HUES48 (cell line): ENCODE results near the gene MYO5B.

ENCODE experiments used
- H3K27ac ChIP-seq: one replicate; pipeline ENCODE4 v1.7.0; 2013; ENCODE audit warnings: low read depth, low read length, inconsistent platforms
- H3K27me3 ChIP-seq: 2 replicates; pipeline ENCODE4 v1.6.1; 2013; ENCODE audit warnings: mild to moderate bottlenecking, low read length; ENCODE audit not compliant: control insufficient read depth, insufficient read depth
- H3K36me3 ChIP-seq: 2 replicates; pipeline ENCODE4 v1.6.1; 2013; ENCODE audit warnings: low read length; ENCODE audit not compliant: control insufficient read depth, insufficient read depth
- H3K4me1 ChIP-seq: 2 replicates; pipeline ENCODE4 v1.6.1; 2013; ENCODE audit warnings: mild to moderate bottlenecking, low read length; ENCODE audit not compliant: control insufficient read depth, insufficient read depth
- H3K4me3 ChIP-seq: 2 replicates; pipeline ENCODE4 v1.5.1; 2013; ENCODE audit warnings: mild to moderate bottlenecking, low read depth, low read length
- H3K9ac ChIP-seq: 2 replicates; pipeline ENCODE4 v1.6.1; 2013; ENCODE audit warnings: mild to moderate bottlenecking, low read depth, low read length, moderate library complexity
- H3K9me3 ChIP-seq: 2 replicates; pipeline ENCODE4 v1.6.1; 2013; ENCODE audit warnings: low read length; ENCODE audit not compliant: control insufficient read depth, insufficient read depth

MYO5B gene

GRCh38 chr18:49970319-49970718 is 224.6 kb downstream of the MYO5B start:
- Histone ChIP-seq H3K9me3 (no peaks in the 10 kb centered on the region), H3K27me3 (no peaks in the 10 kb centered on the region), H3K36me3 (no peaks in the 10 kb centered on the region), H3K4me1 (no peaks in the 10 kb centered on the region), H3K4me3 (no peak overlapping the region), H3K9ac (no peak overlapping the region), H3K27ac (no peak overlapping the region)

- H3K27ac ChIP-seq = no peak overlapping the region
- no peaks in the 10 kb centered on the region for H3K36me3 ChIP-seq
- no peak overlapping the region for H3K9ac ChIP-seq
- no peaks in the 10 kb centered on the region for H3K27me3 ChIP-seq
- H3K4me3 ChIP-seq = no peak overlapping the region
- H3K4me1 ChIP-seq = no peaks in the 10 kb centered on the region
- H3K9me3 ChIP-seq = no peaks in the 10 kb centered on the region
These were observed 226.2 kb downstream of the MYO5B start for GRCh38 chr18:49968644-49969309.

- Histone ChIP-seq H3K9me3 (no peaks in the 10 kb centered on the region), H3K27ac (no peak overlapping the region), H3K4me3 (no peak overlapping the region), H3K9ac (no peak overlapping the region), H3K36me3 (no peaks in the 10 kb centered on the region), H3K27me3 (no peaks in the 10 kb centered on the region), H3K4me1 (no peaks in the 10 kb centered on the region)
These were observed 227.2 kb downstream of the MYO5B start for GRCh38 chr18:49967636-49968313.

GRCh38 chr18:49967171-49967570 is 227.8 kb downstream of the MYO5B start:
- Histone ChIP-seq H3K4me3 (no peak overlapping the region), H3K9ac (no peak overlapping the region), H3K27me3 (no peaks in the 10 kb centered on the region), H3K36me3 (no peaks in the 10 kb centered on the region), H3K9me3 (no peaks in the 10 kb centered on the region), H3K4me1 (no peaks in the 10 kb centered on the region), H3K27ac (no peak overlapping the region)

GRCh38 chr18:49966090-49966489 is 228.9 kb downstream of the MYO5B start:
- H3K4me3 ChIP-seq = no peak overlapping the region
- H3K27me3 ChIP-seq = no peaks in the 10 kb centered on the region
- no peaks in the 10 kb centered on the region for H3K36me3 ChIP-seq
- H3K27ac ChIP-seq = no peak overlapping the region
- no peak overlapping the region for H3K9ac ChIP-seq
- no peaks in the 10 kb centered on the region for H3K4me1 ChIP-seq
- no peaks in the 10 kb centered on the region for H3K9me3 ChIP-seq

GRCh38 chr18:49963217-49963616 is 231.7 kb downstream of the MYO5B start:
- Histone ChIP-seq H3K27ac (no peak overlapping the region), H3K9ac (no peak overlapping the region), H3K9me3 (no peaks in the 10 kb centered on the region), H3K4me3 (no peak overlapping the region), H3K36me3 (no peaks in the 10 kb centered on the region), H3K27me3 (no peaks in the 10 kb centered on the region), H3K4me1 (no peaks in the 10 kb centered on the region)

GRCh38 chr18:49961271-49961670 is 233.7 kb downstream of the MYO5B start:
- Histone ChIP-seq H3K9me3 (no peaks in the 10 kb centered on the region), H3K4me1 (no peaks in the 10 kb centered on the region), H3K27me3 (no peaks in the 10 kb centered on the region), H3K27ac (no peak overlapping the region), H3K4me3 (no peak overlapping the region), H3K9ac (no peak overlapping the region), H3K36me3 (no peaks in the 10 kb centered on the region)

GRCh38 chr18:49960376-49960775 is 234.6 kb downstream of the MYO5B start:
- Histone ChIP-seq H3K9me3 (no peaks in the 10 kb centered on the region), H3K27ac (no peak overlapping the region), H3K4me3 (no peak overlapping the region), H3K4me1 (no peaks in the 10 kb centered on the region), H3K36me3 (no peaks in the 10 kb centered on the region), H3K27me3 (no peaks in the 10 kb centered on the region), H3K9ac (no peak overlapping the region)

- no peaks in the 10 kb centered on the region for H3K27me3 ChIP-seq
- H3K9ac ChIP-seq = no peak overlapping the region
- H3K27ac ChIP-seq = no peak overlapping the region
- H3K9me3 ChIP-seq = no peaks in the 10 kb centered on the region
- no peaks in the 10 kb centered on the region for H3K36me3 ChIP-seq
- H3K4me1 ChIP-seq = no peaks in the 10 kb centered on the region
- no peak overlapping the region for H3K4me3 ChIP-seq
These were observed 235.8 kb downstream of the MYO5B start for GRCh38 chr18:49959176-49959575.

- H3K27me3 ChIP-seq = no peaks in the 10 kb centered on the region
- no peak overlapping the region for H3K4me3 ChIP-seq
- H3K27ac ChIP-seq = no peak overlapping the region
- no peaks in the 10 kb centered on the region for H3K36me3 ChIP-seq
- no peak overlapping the region for H3K9ac ChIP-seq
- no peaks in the 10 kb centered on the region for H3K4me1 ChIP-seq
- no peaks in the 10 kb centered on the region for H3K9me3 ChIP-seq
These were observed 239.7 kb downstream of the MYO5B start for GRCh38 chr18:49955263-49955662.

- H3K36me3 ChIP-seq = no peaks in the 10 kb centered on the region
- H3K9ac ChIP-seq = no peak overlapping the region
- no peak overlapping the region for H3K4me3 ChIP-seq
- no peaks in the 10 kb centered on the region for H3K4me1 ChIP-seq
- no peak overlapping the region for H3K27ac ChIP-seq
- H3K27me3 ChIP-seq = no peaks in the 10 kb centered on the region
- no peaks in the 10 kb centered on the region for H3K9me3 ChIP-seq
These were observed 241.6 kb downstream of the MYO5B start for GRCh38 chr18:49953391-49953790.
